GM12878 (cell line): ENCODE results near the gene FERMT3. TPM values are rescaled to one million over a fixed set of nuclear protein-coding genes. Genes with fewer than 3 reads are reported as not detected.

Experiments
- ATAC-seq: fragments of 200-7000 bp; cut with Tn5 transposase; 3 replicates; pipeline ENCODE4 v1.9.1; 2020; ENCODE audit warnings: mild to moderate bottlenecking, moderate library complexity
- BruUV-seq: library from RNA; stranded (reverse); fragments of 400-500 nt; replicated peaks from 2 replicates; lab custom pipeline; 2021; lab: Mats Ljungman, UMichigan
- CTCF ChIA-PET: fragments of 300-600 bp; sonication (Branson Sonifier 250); formaldehyde crosslinking; extraction: SDS; loops from one replicate; lab custom pipeline; 2021; ENCODE audit warnings: inconsistent platforms; lab: Yijun Ruan, JAX
- POLR2A ChIA-PET: fragments of 350-600 bp; formaldehyde crosslinking; extraction: SDS; loops from one replicate; lab custom pipeline; 2021; ENCODE audit warnings: inconsistent platforms; lab: Charles Lee
- RAD21 ChIA-PET: fragments of 300-600 bp; sonication (Branson Sonifier 250); formaldehyde crosslinking; loops from one replicate; lab custom pipeline; 2023; ENCODE audit warnings: antibody characterized with exemption; ENCODE audit not compliant: unreplicated experiment; lab: Charles Lee
- SMC1A ChIA-PET: fragments of 300-600 bp; sonication (Branson Sonifier 250); formaldehyde crosslinking; loops from one replicate; lab custom pipeline; 2023; ENCODE audit not compliant: unreplicated experiment, uncharacterized antibody; lab: Charles Lee
- DNase-seq: peaks from one replicate; pipeline ENCODE4 v3.0.0-alpha.2; 2011; ENCODE audit warnings: low read depth, low spot score
- FAIRE-seq: peaks from 3 replicates; lab custom pipeline; 2011; peaks lifted over from hg19 to GRCh38; lab: Jason Lieb, UNC
- H2AFZ ChIP-seq: 2 replicates; pipeline ENCODE4 v1.6.0; 2011; ENCODE audit warnings: low read depth, low read length, control low read depth; ENCODE audit not compliant: control insufficient read depth
- H3K27ac ChIP-seq: 2 replicates; pipeline ENCODE4 v1.5.1; 2011; ENCODE audit warnings: control low read depth; ENCODE audit not compliant: control insufficient read depth, insufficient read depth
- H3K27me3 ChIP-seq, 2 experiments: replicated peaks in 1 of 2; 2 replicates each; pipeline versions ENCODE4 v1.6.0 to v1.6.1; 2011; ENCODE audit warnings: low read length in 1 of 2; ENCODE audit not compliant: control insufficient read depth in 2 of 2, insufficient read depth in 2 of 2
- H3K36me3 ChIP-seq, 2 experiments: 2 replicates each; pipeline ENCODE4 v1.5.1; 2011; ENCODE audit warnings: low read length in 1 of 2; ENCODE audit not compliant: control insufficient read depth in 2 of 2, insufficient read depth in 2 of 2
- H3K4me1 ChIP-seq: 2 replicates; pipeline ENCODE4 v1.6.1; 2011; ENCODE audit warnings: mild to moderate bottlenecking, low read length, moderate library complexity, mixed read lengths; ENCODE audit not compliant: control insufficient read depth, insufficient read depth
- H3K4me2 ChIP-seq: 2 replicates; pipeline ENCODE4 v1.6.0; 2011; ENCODE audit warnings: control low read depth; ENCODE audit not compliant: control insufficient read depth, insufficient read depth
- H3K4me3 ChIP-seq: fragments of 200-600 bp; sonication (generic); 2 replicates; pipeline ENCODE4 v1.5.1; 2016
- H3K79me2 ChIP-seq: 2 replicates; pipeline ENCODE4 v1.6.0; 2011; ENCODE audit warnings: low read length; ENCODE audit not compliant: control insufficient read depth, insufficient read depth
- H3K9ac ChIP-seq: 2 replicates; pipeline ENCODE4 v1.8.0; 2011; ENCODE audit warnings: low read length, control low read depth, mixed read lengths; ENCODE audit not compliant: control insufficient read depth, insufficient read depth
- H3K9me3 ChIP-seq: replicated peaks from 3 replicates; pipeline ENCODE4 v1.5.1; 2011; ENCODE audit warnings: mild to moderate bottlenecking, low read length; ENCODE audit not compliant: control insufficient read depth, insufficient read depth
- H4K20me1 ChIP-seq: 2 replicates; pipeline ENCODE4 v1.6.0; 2011; ENCODE audit not compliant: control insufficient read depth, insufficient read depth
- BHLHE40 ChIP-seq, 2 experiments: fragments of 450-650 bp in 1 of 2; IDR thresholded peaks; 2 replicates each; pipeline ENCODE4 v1.6.1; 2011 to 2017; ENCODE audit warnings: low read depth in 2 of 2, borderline replicate concordance in 1 of 2, improper control_type of control experiment in 1 of 2, low read length in 1 of 2, mild to moderate bottlenecking in 1 of 2
- BRCA1 ChIP-seq: IDR thresholded peaks from 2 replicates; pipeline ENCODE4 v1.6.1; 2011; ENCODE audit warnings: low read depth, low read length, improper control_type of control experiment
- CBFB ChIP-seq: IDR thresholded peaks from 2 replicates; pipeline ENCODE4 v1.6.1; 2016; ENCODE audit warnings: antibody characterized with exemption, low read depth
- CBX3 ChIP-seq: fragments of 200-600 bp; sonication (generic); IDR thresholded peaks from 2 replicates; pipeline ENCODE4 v1.6.1; 2016; ENCODE audit warnings: low read depth, borderline replicate concordance
- CHD4 ChIP-seq: fragments of 200-600 bp; sonication (generic); IDR thresholded peaks from 2 replicates; pipeline ENCODE4 v1.6.1; 2016; ENCODE audit warnings: mild to moderate bottlenecking
- HCFC1 ChIP-seq: fragments of 150-350 bp; IDR thresholded peaks from 2 replicates; pipeline ENCODE4 v1.6.1; 2014; ENCODE audit warnings: low read length
- MEF2A ChIP-seq: IDR thresholded peaks from 2 replicates; pipeline ENCODE4 v1.6.1; 2011; ENCODE audit warnings: low read depth, mild to moderate bottlenecking, low read length, moderate library complexity; ENCODE audit not compliant: insufficient read depth
- NRF1 ChIP-seq: conservative IDR thresholded peaks from 2 replicates; pipeline ENCODE4 v1.6.1; 2011; ENCODE audit warnings: mild to moderate bottlenecking, low read depth, low read length, improper control_type of control experiment
- POLR2AphosphoS5 ChIP-seq: IDR thresholded peaks from 2 replicates; pipeline ENCODE4 v1.6.1; 2011; ENCODE audit warnings: mild to moderate bottlenecking, low read length, inconsistent platforms
- SMAD5 ChIP-seq: IDR thresholded peaks from 2 replicates; pipeline ENCODE4 v1.6.1; 2016; ENCODE audit warnings: antibody characterized with exemption, low read depth
- TCF3 ChIP-seq: IDR thresholded peaks from 2 replicates; pipeline ENCODE4 v1.6.1; 2012; ENCODE audit warnings: low read depth, mild to moderate bottlenecking, low read length, borderline replicate concordance; ENCODE audit not compliant: insufficient read depth
- ZNF384 ChIP-seq: IDR thresholded peaks from 2 replicates; pipeline ENCODE4 v1.6.1; 2012; ENCODE audit warnings: low read depth, mild to moderate bottlenecking, low read length, improper control_type of control experiment, borderline replicate concordance
- ZNF622 ChIP-seq: fragments of 450-650 bp; IDR thresholded peaks from 2 replicates; pipeline ENCODE4 v1.6.1; 2017; ENCODE audit warnings: mild to moderate bottlenecking, inconsistent platforms
- WGBS: methylation state at CpG from one replicate; pipeline ENCODE4 v1.1.6; 2016; ENCODE audit warnings: low lambda C conversion rate; ENCODE audit not compliant: insufficient replicate concordance, insufficient coverage; ENCODE audit errors: missing lambda C conversion rate; 5-methylcytosine and 5-hydroxymethylcytosine counted together
- in situ Hi-C: fragments of 300-500 bp; cut with MboI; formaldehyde crosslinking; loops from 9 replicates; pipeline ENCODE4 v1.14.3; 2018; ENCODE audit warnings: mixed read lengths
- intact Hi-C: fragments of 100-400 bp; cut with micrococcal nuclease; formaldehyde crosslinking; loops from one replicate; pipeline ENCODE4 v1.14.2; 2022; ENCODE audit not compliant: unreplicated experiment
- polyA plus RNA-seq, 11 experiments: library from polyadenylated mRNA; depleted of rRNA in 4 of 11; unstranded in 6 of 11; stranded (reverse) in 5 of 11; fragments of >200 nt; fragmentation: Nextera tagmentation in 4 of 11; fragmentation: Illumina TruSeq in 1 of 11; extraction: Ambion mirVana in 4 of 11; extraction: Trizol in 1 of 11; gene quantifications; 1 replicate in 1 of 11; 2 replicates in 10 of 11; pipeline versions ENCODE4 v1.2.1 to v1.2.3, GENCODE V29; 2011 to 2016; ENCODE audit warnings: inconsistent platforms in 2 of 11, missing spikeins in 2 of 11, low read depth in 1 of 11
- total RNA-seq, 4 experiments: library from RNA; depleted of rRNA in 3 of 4; stranded (reverse); fragments of >200 nt in 3 of 4; fragmentation: Illumina TruSeq in 1 of 4; extraction: Trizol in 1 of 4; gene quantifications; 2 replicates each; pipeline versions ENCODE4 v1.2.1 to v1.2.3, GENCODE V29; 2013 to 2021
- TF ChIP-seq, protein P1 (sequence below): fragments of 450-650 bp; IDR thresholded peaks from 2 replicates; pipeline ENCODE4 v1.6.1; 2017; ENCODE audit warnings: antibody characterized with exemption, mild to moderate bottlenecking, moderate library complexity
- TF ChIP-seq, protein P2 (sequence below): fragments of 450-650 bp; IDR thresholded peaks from 2 replicates; pipeline ENCODE4 v1.6.1; 2018; ENCODE audit warnings: borderline replicate concordance, mild to moderate bottlenecking; ENCODE audit not compliant: partially characterized antibody
- TF ChIP-seq, protein P3 (sequence below): IDR thresholded peaks from 2 replicates; pipeline ENCODE4 v1.6.1; 2011; ENCODE audit warnings: low read depth, mild to moderate bottlenecking, low read length, moderate library complexity, borderline replicate concordance; ENCODE audit errors: extremely low read depth

FERMT3 gene
- total and polyA plus RNA-seq, 10 of the 15 experiments (the other 5 are each of a cell fraction or from before 2014, with no cell fraction given), result 2.0 to 211 (median 114) TPM

DNA sequence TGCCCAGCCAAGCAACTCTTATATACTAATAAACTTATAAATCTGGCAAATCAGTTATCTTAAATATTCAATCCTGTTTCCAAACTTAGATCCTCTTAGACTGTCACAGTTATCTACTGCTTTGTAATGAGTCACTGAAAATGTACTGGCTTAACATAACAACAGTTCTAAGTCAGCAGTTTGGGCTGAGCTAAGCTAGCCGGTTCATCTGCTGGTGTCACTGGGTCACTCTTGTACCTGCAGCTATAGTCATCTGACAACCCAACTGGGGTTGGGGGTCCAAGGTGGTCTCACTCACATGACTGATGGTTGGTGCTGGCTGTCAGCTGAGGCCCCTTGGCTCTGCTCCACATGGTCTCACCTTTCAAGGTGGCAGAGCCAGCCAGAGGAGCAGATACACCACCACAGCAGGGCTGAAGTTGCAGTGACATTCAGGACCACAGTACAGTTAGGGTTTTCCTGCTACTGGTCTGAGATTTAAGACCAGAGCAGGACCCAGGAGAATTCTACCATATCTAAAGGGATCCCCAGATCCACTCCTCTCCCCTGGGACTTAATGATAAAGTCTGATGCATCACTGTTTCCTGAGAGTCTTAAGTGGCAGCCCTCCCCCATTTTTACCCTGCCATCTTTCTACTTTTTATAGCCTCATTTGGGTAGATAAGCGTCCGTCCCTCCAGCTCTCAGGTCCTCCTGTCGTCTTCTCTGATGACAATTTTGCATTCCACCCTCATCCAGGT is 32.7 kb upstream of the FERMT3 start (continued):
- no peak for TF ChIP-seq NRF1

DNA sequence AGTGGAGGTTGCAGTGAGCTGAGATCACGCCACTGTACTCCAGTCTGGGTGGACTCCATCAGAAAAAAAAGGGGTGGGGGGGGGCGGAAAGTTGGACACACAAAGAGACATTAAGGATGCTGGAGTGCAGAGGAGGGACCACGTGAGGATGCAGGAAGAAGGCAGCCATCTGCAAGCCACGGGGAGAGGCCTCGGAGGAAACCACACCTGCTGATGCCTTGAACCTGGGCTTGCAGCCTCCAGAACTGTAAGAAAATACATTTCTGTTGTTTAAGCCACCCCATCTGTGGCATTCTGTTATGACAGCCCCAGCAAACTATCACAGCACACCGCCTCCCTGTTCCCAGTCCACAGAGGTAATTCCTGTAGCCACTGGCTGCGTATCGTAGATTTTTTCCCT is 29.8 kb upstream of the FERMT3 start:
- TF ChIP-seq CHD4, result no peak
- TF ChIP-seq ZNF622, result no peak
- no peak for TF ChIP-seq ZNF384
- TF ChIP-seq, protein P1, sequence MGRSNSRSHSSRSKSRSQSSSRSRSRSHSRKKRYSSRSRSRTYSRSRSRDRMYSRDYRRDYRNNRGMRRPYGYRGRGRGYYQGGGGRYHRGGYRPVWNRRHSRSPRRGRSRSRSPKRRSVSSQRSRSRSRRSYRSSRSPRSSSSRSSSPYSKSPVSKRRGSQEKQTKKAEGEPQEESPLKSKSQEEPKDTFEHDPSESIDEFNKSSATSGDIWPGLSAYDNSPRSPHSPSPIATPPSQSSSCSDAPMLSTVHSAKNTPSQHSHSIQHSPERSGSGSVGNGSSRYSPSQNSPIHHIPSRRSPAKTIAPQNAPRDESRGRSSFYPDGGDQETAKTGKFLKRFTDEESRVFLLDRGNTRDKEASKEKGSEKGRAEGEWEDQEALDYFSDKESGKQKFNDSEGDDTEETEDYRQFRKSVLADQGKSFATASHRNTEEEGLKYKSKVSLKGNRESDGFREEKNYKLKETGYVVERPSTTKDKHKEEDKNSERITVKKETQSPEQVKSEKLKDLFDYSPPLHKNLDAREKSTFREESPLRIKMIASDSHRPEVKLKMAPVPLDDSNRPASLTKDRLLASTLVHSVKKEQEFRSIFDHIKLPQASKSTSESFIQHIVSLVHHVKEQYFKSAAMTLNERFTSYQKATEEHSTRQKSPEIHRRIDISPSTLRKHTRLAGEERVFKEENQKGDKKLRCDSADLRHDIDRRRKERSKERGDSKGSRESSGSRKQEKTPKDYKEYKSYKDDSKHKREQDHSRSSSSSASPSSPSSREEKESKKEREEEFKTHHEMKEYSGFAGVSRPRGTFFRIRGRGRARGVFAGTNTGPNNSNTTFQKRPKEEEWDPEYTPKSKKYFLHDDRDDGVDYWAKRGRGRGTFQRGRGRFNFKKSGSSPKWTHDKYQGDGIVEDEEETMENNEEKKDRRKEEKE, result no peak
- TF ChIP-seq CBFB, result no peak
- TF ChIP-seq, protein P2, sequence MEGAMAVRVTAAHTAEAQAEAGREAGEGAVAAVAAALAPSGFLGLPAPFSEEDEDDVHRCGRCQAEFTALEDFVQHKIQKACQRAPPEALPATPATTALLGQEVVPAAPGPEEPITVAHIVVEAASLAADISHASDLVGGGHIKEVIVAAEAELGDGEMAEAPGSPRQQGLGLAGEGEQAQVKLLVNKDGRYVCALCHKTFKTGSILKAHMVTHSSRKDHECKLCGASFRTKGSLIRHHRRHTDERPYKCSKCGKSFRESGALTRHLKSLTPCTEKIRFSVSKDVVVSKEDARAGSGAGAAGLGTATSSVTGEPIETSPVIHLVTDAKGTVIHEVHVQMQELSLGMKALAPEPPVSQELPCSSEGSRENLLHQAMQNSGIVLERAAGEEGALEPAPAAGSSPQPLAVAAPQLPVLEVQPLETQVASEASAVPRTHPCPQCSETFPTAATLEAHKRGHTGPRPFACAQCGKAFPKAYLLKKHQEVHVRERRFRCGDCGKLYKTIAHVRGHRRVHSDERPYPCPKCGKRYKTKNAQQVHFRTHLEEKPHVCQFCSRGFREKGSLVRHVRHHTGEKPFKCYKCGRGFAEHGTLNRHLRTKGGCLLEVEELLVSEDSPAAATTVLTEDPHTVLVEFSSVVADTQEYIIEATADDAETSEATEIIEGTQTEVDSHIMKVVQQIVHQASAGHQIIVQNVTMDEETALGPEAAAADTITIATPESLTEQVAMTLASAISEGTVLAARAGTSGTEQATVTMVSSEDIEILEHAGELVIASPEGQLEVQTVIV, result no peak
- TF ChIP-seq SMAD5, result no peak
- no peak for TF ChIP-seq MEF2A
- no peak for TF ChIP-seq CBX3
- TF ChIP-seq, protein P3, sequence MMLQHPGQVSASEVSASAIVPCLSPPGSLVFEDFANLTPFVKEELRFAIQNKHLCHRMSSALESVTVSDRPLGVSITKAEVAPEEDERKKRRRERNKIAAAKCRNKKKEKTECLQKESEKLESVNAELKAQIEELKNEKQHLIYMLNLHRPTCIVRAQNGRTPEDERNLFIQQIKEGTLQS, result no peak
- no peak for TF ChIP-seq HCFC1
- TF ChIP-seq BRCA1, result no peak
- TF ChIP-seq BHLHE40 (IDR thresholded peaks at IDR 0.05; ENCODE audit: borderline replicate concordance in 1 of 2, low read depth in 2 of 2, low read length in 1 of 2), result no peak
- TF ChIP-seq TCF3, result no peak
- no peak for TF ChIP-seq POLR2AphosphoS5
- Histone ChIP-seq H3K4me2 (no peak overlapping the region), H3K27ac (no peak overlapping the region), H3K4me3 (no peak overlapping the region), H2AFZ (no peak overlapping the region), H3K79me2 (no peaks in the 10 kb centered on the region; the same call in 1 of the 2 replicates), H3K36me3 (no peaks in the 10 kb centered on the region), H3K27me3 (no peaks in the 10 kb centered on the region), H3K4me1 (peaks cover 17% of the 10 kb centered on the region), H3K9ac (no peak overlapping the region), H3K9me3 (no peaks in the 10 kb centered on the region; the same call in 2 of the 3 replicates), H4K20me1 (no peaks in the 10 kb centered on the region)
- ChIA-PET CTCF (no interaction called here), POLR2A (interaction anchor here (0.6 kb wide), 3 partner anchors 119 to 633 kb away, joined by 3 to 6 read pairs (median 5); no protein-coding TSS in a partner anchor), SMC1A (interaction anchor here (0.6 kb wide), 2 partner anchors 248 to 403 kb away, joined by 3 read pairs; no protein-coding TSS in a partner anchor), RAD21 (no interaction called here)
- in situ Hi-C loops, result no loop called here
- no peak for DNase-seq
- ATAC-seq, result no peak
- FAIRE-seq, result no peak
- no TSS peak for BruUV-seq
- intact Hi-C loops, result no loop called here
- 86% methylated on average over 8 of the region's 8 CpGs for WGBS
